Testis (tissue), 2 donors: ENCODE measurements around the gene HEATR5A.
A peak's percentile ranks its signal among the peaks of the same experiment; 100 is the strongest.

Experiments
- POLR2A ChIP-seq: fragments of 450-650 bp; IDR thresholded peaks from one replicate; pipeline ENCODE4 v1.6.1; 2017; ENCODE audit warnings: antibody characterized with exemption, mild to moderate bottlenecking, moderate library complexity
- TF ChIP-seq, protein P1 (sequence below), 3 experiments: fragments of 450-650 bp in 2 of 3; fragments of 200-600 bp in 1 of 3; sonication (generic) in 1 of 3; IDR thresholded peaks; one replicate each; pipeline ENCODE4 v1.5.1; 2016 to 2019; ENCODE audit warnings: antibody characterized with exemption in 3 of 3, mild to moderate bottlenecking in 2 of 3, moderate library complexity in 1 of 3

DNA sequence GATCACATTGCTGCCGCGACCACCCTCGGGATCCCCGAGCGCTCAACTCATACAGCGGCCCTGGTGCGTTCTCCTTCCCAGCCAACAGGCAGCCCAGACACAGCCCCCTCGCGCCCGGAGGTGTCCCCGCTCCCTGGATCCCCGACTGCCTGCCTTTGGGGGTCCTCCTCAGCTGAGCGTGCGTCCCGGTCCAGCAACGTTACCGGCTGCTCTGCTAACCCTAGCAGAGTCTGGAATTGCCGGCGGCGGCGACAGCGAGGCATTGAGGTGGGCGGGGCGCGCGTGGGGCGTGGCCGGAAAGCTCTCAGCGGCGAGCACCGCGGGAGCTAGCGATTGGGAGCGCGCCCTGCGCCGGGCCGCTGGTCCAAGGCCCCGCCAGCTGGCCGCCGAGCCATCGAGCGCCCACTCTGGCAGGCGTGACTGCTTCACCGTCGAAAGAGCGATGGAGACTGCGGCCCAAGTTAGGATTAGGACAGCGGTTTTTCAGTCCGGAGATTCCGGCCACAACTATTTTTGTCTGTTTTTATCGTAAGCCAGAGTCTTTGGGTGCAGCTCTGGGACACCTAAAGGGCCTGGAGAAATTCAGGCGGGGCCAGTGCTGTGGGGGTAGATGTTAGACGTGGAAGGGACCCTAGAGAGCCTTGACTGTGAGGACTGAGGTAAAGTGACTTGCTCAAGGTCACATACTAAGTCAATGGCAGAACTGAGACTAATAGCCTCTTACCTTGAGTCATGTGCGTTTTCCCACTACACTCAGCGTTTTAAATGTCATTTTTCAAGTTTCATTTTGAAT is at the start of gene HEATR5A:
- TF ChIP-seq, protein P1, sequence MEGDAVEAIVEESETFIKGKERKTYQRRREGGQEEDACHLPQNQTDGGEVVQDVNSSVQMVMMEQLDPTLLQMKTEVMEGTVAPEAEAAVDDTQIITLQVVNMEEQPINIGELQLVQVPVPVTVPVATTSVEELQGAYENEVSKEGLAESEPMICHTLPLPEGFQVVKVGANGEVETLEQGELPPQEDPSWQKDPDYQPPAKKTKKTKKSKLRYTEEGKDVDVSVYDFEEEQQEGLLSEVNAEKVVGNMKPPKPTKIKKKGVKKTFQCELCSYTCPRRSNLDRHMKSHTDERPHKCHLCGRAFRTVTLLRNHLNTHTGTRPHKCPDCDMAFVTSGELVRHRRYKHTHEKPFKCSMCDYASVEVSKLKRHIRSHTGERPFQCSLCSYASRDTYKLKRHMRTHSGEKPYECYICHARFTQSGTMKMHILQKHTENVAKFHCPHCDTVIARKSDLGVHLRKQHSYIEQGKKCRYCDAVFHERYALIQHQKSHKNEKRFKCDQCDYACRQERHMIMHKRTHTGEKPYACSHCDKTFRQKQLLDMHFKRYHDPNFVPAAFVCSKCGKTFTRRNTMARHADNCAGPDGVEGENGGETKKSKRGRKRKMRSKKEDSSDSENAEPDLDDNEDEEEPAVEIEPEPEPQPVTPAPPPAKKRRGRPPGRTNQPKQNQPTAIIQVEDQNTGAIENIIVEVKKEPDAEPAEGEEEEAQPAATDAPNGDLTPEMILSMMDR (IDR thresholded peaks at IDR 0.05), result peak in 1 of 3 experiments; percentile 34
- TF ChIP-seq POLR2A, result peak; percentile 72
